ENCODE measurements around the gene TRIP6. TPM values are rescaled to one million over a fixed set of nuclear protein-coding genes. Genes with fewer than 3 reads are reported as not detected.

The TRIP6 gene
- total and polyA plus RNA-seq, 2 donors, result 22.2 to 26.1 TPM

GRCh38 chr7:100835903-100836811 is 31.0 kb upstream of the TRIP6 start:
- H3K4me3 ChIP-seq (ENCODE audit: low read length in 2 of 2), result no peak overlapping the region
- H3K27me3 ChIP-seq (ENCODE audit: control insufficient read depth in 2 of 2, insufficient read depth in 1 of 2, low read length in 1 of 2), result no peaks in the 10 kb centered on the region
- H3K27ac ChIP-seq (ENCODE audit: low read depth in 1 of 2, low read length in 1 of 2), result peak overlapping the region; percentile 26 to 34
- no peaks in the 10 kb centered on the region for H3K36me3 ChIP-seq (ENCODE audit: control insufficient read depth in 2 of 2, insufficient read depth in 2 of 2, low read length in 1 of 2)
- no peak for DNase-seq (ENCODE audit: low read depth in 6 of 9, low spot score in 9 of 9)
- H3K9me3 ChIP-seq (ENCODE audit: control insufficient read depth in 2 of 2, insufficient read depth in 1 of 2, low read length in 1 of 2), result no peaks in the 10 kb centered on the region
- WGBS, result 67% methylated on average over 17 of the region's 17 CpGs
- H3K4me1 ChIP-seq (ENCODE audit: control insufficient read depth in 2 of 2, insufficient read depth in 2 of 2, low read length in 2 of 2), result peaks cover 8 to 18% of the 10 kb centered on the region in 2 donors

DNA sequence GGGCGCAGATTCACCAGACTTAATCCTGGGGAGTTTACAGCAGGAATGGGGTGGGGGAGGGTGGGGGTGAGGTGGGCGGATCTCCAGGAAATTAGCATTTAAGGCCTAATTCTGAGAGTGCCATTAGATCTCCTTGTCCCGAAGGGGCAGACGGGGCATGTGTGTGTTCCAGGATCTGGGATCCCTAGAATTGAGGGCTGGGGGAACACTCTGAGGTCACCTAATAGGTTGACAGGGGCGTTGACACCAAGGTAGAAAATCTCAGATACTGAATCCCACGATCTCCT is 30.4 kb upstream of the TRIP6 start:
- Histone ChIP-seq H3K9me3 (ENCODE audit: control insufficient read depth in 2 of 2, insufficient read depth in 1 of 2, low read length in 1 of 2) (no peaks in the 10 kb centered on the region), H3K4me1 (ENCODE audit: control insufficient read depth in 2 of 2, insufficient read depth in 2 of 2, low read length in 2 of 2) (peaks cover 8 to 18% of the 10 kb centered on the region in 2 donors), H3K4me3 (ENCODE audit: low read length in 2 of 2) (peak overlapping the region; percentile 47 to 50), H3K27me3 (ENCODE audit: control insufficient read depth in 2 of 2, insufficient read depth in 1 of 2, low read length in 1 of 2) (no peaks in the 10 kb centered on the region), H3K27ac (ENCODE audit: low read depth in 1 of 2, low read length in 1 of 2) (peak overlapping the region in 1 of 2 donors; percentile 10), H3K36me3 (ENCODE audit: control insufficient read depth in 2 of 2, insufficient read depth in 2 of 2, low read length in 1 of 2) (no peaks in the 10 kb centered on the region)
- 78% methylated on average over 6 of the region's 6 CpGs for WGBS
- no peak for DNase-seq (ENCODE audit: low read depth in 6 of 9, low spot score in 9 of 9)

GRCh38 chr7:100837099-100837836 is 29.9 kb upstream of the TRIP6 start:
- Histone ChIP-seq H3K4me1 (ENCODE audit: control insufficient read depth in 2 of 2, insufficient read depth in 2 of 2, low read length in 2 of 2) (peaks cover 8 to 18% of the 10 kb centered on the region in 2 donors), H3K36me3 (ENCODE audit: control insufficient read depth in 2 of 2, insufficient read depth in 2 of 2, low read length in 1 of 2) (no peaks in the 10 kb centered on the region), H3K27me3 (ENCODE audit: control insufficient read depth in 2 of 2, insufficient read depth in 1 of 2, low read length in 1 of 2) (no peaks in the 10 kb centered on the region), H3K4me3 (ENCODE audit: low read length in 2 of 2) (peak overlapping the region; percentile 47 to 50), H3K27ac (ENCODE audit: low read depth in 1 of 2, low read length in 1 of 2) (peak overlapping the region in 1 of 2 donors; percentile 55), H3K9me3 (ENCODE audit: control insufficient read depth in 2 of 2, insufficient read depth in 1 of 2, low read length in 1 of 2) (no peaks in the 10 kb centered on the region)
- peak; percentile 46 to 89 (median 68) for DNase-seq (ENCODE audit: low read depth in 6 of 9, low spot score in 9 of 9)
- WGBS, result 12% methylated on average over 37 of the region's 37 CpGs

- Histone ChIP-seq H3K27ac (ENCODE audit: low read depth in 1 of 2, low read length in 1 of 2) (no peak overlapping the region), H3K4me1 (ENCODE audit: control insufficient read depth in 2 of 2, insufficient read depth in 2 of 2, low read length in 2 of 2) (peaks cover 8 to 18% of the 10 kb centered on the region in 2 donors), H3K9me3 (ENCODE audit: control insufficient read depth in 2 of 2, insufficient read depth in 1 of 2, low read length in 1 of 2) (no peaks in the 10 kb centered on the region), H3K36me3 (ENCODE audit: control insufficient read depth in 2 of 2, insufficient read depth in 2 of 2, low read length in 1 of 2) (no peaks in the 10 kb centered on the region), H3K4me3 (ENCODE audit: low read length in 2 of 2) (no peak overlapping the region), H3K27me3 (ENCODE audit: control insufficient read depth in 2 of 2, insufficient read depth in 1 of 2, low read length in 1 of 2) (no peaks in the 10 kb centered on the region)
- WGBS, result 99% methylated on average over 18 of the region's 18 CpGs
- DNase-seq (ENCODE audit: low read depth in 6 of 9, low spot score in 9 of 9), result no peak
These were observed 27.8 kb upstream of the TRIP6 start for GRCh38 chr7:100839361-100839760.

DNA sequence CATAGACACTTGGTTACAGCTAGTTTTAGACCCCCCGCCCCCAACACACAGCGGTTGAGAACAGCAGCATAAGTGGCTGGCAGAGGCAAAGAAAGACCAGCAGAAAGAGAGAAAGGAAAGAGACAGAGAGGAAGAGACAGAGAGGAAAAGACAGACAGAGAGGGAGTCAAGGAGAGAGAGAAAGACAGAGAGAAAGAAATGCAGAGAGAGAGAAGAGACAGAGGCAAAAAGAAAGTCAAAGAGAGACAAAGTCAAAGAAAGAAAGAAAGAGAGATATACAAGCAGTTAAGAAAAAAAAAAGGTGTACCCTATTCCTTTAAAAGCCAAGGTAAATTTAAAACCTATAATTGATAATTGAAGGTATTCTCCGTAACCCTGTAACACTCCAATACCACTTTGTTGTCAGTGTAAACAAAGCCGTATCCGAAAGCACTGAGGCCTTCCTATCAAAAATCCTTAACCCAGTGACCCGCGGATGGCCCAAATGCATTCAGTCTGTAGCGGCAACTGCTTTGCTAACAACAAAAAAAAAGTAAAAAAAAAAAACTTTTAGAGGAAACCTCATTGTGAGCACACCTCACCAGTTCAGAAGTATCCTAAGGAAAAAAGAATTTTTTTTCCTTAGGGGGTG is 26.6 kb upstream of the TRIP6 start:
- H3K4me1 ChIP-seq (ENCODE audit: control insufficient read depth in 2 of 2, insufficient read depth in 2 of 2, low read length in 2 of 2), result peaks cover 8 to 18% of the 10 kb centered on the region in 2 donors
- no peak overlapping the region for H3K27ac ChIP-seq (ENCODE audit: low read depth in 1 of 2, low read length in 1 of 2)
- H3K36me3 ChIP-seq (ENCODE audit: control insufficient read depth in 2 of 2, insufficient read depth in 2 of 2, low read length in 1 of 2), result no peaks in the 10 kb centered on the region
- 97% methylated on average over 8 of the region's 8 CpGs for WGBS
- H3K4me3 ChIP-seq (ENCODE audit: low read length in 2 of 2), result no peak overlapping the region
- DNase-seq (ENCODE audit: low read depth in 6 of 9, low spot score in 9 of 9), result no peak
- no peaks in the 10 kb centered on the region for H3K27me3 ChIP-seq (ENCODE audit: control insufficient read depth in 2 of 2, insufficient read depth in 1 of 2, low read length in 1 of 2)
- no peaks in the 10 kb centered on the region for H3K9me3 ChIP-seq (ENCODE audit: control insufficient read depth in 2 of 2, insufficient read depth in 1 of 2, low read length in 1 of 2)

DNA sequence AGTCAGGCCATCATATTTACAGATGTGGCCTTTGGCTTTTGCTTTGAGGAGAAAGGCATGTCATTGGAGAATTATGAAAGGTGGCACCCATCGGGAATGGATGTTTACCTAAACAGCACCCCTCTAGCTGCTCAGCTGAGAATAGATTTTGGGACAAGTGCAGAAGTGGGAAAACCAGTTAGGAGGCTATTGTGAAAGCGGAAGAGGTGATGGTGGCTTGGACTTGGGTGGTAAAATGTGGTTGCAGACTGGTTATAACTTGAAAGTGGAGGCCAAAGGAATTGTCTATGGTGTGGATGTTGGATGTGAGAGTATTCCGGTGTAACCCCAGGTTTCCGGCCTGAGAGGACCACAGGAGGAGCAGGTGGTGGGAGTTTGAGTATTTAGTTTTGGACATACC is 19.8 kb upstream of the TRIP6 start:
- Histone ChIP-seq H3K36me3 (ENCODE audit: control insufficient read depth in 2 of 2, insufficient read depth in 2 of 2, low read length in 1 of 2) (no peaks in the 10 kb centered on the region), H3K9me3 (ENCODE audit: control insufficient read depth in 2 of 2, insufficient read depth in 1 of 2, low read length in 1 of 2) (no peaks in the 10 kb centered on the region), H3K27ac (ENCODE audit: low read depth in 1 of 2, low read length in 1 of 2) (no peak overlapping the region), H3K4me1 (ENCODE audit: control insufficient read depth in 2 of 2, insufficient read depth in 2 of 2, low read length in 2 of 2) (peaks cover 3 to 6% of the 10 kb centered on the region in 2 donors), H3K27me3 (ENCODE audit: control insufficient read depth in 2 of 2, insufficient read depth in 1 of 2, low read length in 1 of 2) (no peaks in the 10 kb centered on the region), H3K4me3 (ENCODE audit: low read length in 2 of 2) (no peak overlapping the region)
- 98% methylated on average over 4 of the region's 4 CpGs for WGBS
- DNase-seq (ENCODE audit: low read depth in 6 of 9, low spot score in 9 of 9), result no peak

- peak within 1 kb of the TSS; percentile 61 to 62 for H3K4me3 ChIP-seq (ENCODE audit: low read length in 2 of 2)
- H3K36me3 ChIP-seq (ENCODE audit: control insufficient read depth in 2 of 2, insufficient read depth in 2 of 2, low read length in 1 of 2), result peaks cover 3 to 11% of the 10 kb centered on the region in 2 donors
- DNase-seq (ENCODE audit: low read depth in 6 of 9, low spot score in 9 of 9), result peak in 8 of 9 donors; percentile 76 to 94 (median 87)
- no peaks in the 10 kb centered on the region for H3K27me3 ChIP-seq (ENCODE audit: control insufficient read depth in 2 of 2, insufficient read depth in 1 of 2, low read length in 1 of 2)
- peak within 1 kb of the TSS in 1 of 2 donors; percentile 55 for H3K27ac ChIP-seq (ENCODE audit: low read depth in 1 of 2, low read length in 1 of 2)
- H3K4me1 ChIP-seq (ENCODE audit: control insufficient read depth in 2 of 2, insufficient read depth in 2 of 2, low read length in 2 of 2), result peaks cover 11 to 16% of the 10 kb centered on the region in 2 donors
- WGBS, result under 1% methylated on average over 71 of the region's 71 CpGs
- H3K9me3 ChIP-seq (ENCODE audit: control insufficient read depth in 2 of 2, insufficient read depth in 1 of 2, low read length in 1 of 2), result no peaks in the 10 kb centered on the region
These were observed 14.9 kb upstream of the TRIP6 start, which contains the start of gene SLC12A9 for GRCh38 chr7:100852048-100852872. TSS of gene SLC12A9 (plus strand) at chr7:100852713. CDS start at chr7:100854198, 1,485 bp downstream.

- DNase-seq (ENCODE audit: low read depth in 6 of 9, low spot score in 9 of 9), result no peak
- 97% methylated on average over 14 of the region's 14 CpGs for WGBS
- Histone ChIP-seq H3K4me1 (ENCODE audit: control insufficient read depth in 2 of 2, insufficient read depth in 2 of 2, low read length in 2 of 2) (peaks cover 11 to 16% of the 10 kb centered on the region in 2 donors), H3K27ac (ENCODE audit: low read depth in 1 of 2, low read length in 1 of 2) (no peak overlapping the region), H3K27me3 (ENCODE audit: control insufficient read depth in 2 of 2, insufficient read depth in 1 of 2, low read length in 1 of 2) (no peaks in the 10 kb centered on the region), H3K4me3 (ENCODE audit: low read length in 2 of 2) (no peak overlapping the region), H3K36me3 (ENCODE audit: control insufficient read depth in 2 of 2, insufficient read depth in 2 of 2, low read length in 1 of 2) (peaks cover 3 to 17% of the 10 kb centered on the region in 2 donors), H3K9me3 (ENCODE audit: control insufficient read depth in 2 of 2, insufficient read depth in 1 of 2, low read length in 1 of 2) (no peaks in the 10 kb centered on the region)
These were observed 12.9 kb upstream of the TRIP6 start for GRCh38 chr7:100854146-100854895.

All from thymus (tissue), 11 donors.